ENCODE measurements around the gene SSR1.
"Not testable (repeated sequence)": the region's sequence is repeated elsewhere in the genome, so short reads cannot be mapped to it uniquely, and the experiment has no call there.

The SSR1 gene

DNA sequence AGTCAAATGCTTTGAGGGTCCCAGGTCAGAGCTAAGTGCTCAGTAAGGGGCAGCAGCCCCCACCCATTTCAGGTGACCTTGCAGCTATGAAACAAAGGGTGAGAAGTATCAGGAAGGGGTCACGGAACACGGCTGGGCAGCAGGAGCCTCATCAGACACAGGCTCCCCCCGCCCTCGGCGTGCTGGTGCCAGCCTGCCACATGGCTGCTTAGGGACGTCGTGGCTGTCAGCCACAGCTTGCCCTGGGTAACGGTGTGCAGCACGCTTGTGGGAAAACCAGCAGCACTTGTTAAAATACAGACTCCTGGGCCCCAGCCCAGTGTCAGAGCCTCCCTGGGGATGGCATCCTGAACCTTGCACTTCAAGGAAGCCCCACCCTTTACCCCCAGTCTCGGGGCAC, 39.3 kb downstream of the SSR1 start:
- DNase-seq: no peak

- no peak for DNase-seq
Observed at GRCh38 chr6:7271205-7271534, 41.8 kb downstream of the SSR1 start.

- DNase-seq: no peak
Observed at GRCh38 chr6:7270320-7271204, 42.4 kb downstream of the SSR1 start.

DNA sequence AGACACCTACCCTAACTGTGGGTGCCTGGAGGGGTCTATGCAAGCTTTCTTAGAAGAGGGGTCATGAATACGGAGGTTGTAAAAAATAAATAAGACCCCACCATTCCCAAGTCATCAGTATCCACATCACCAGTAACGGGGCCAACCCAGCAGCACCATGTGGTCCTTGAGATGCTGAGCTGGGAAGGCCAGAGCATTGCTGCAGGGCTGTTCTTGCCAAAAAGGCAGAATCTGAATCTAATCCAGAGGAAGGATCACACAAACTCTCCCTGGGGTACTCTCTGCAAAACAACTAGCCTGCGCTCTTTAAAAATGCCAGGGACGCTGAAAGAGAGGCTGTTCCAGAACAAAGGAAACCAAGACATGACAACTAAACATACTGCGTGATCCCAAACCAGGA, 43.2 kb downstream of the SSR1 start:
- DNase-seq: no peak

GRCh38 chr6:7268816-7269555, 44.0 kb downstream of the SSR1 start:
- no peak for DNase-seq

DNA sequence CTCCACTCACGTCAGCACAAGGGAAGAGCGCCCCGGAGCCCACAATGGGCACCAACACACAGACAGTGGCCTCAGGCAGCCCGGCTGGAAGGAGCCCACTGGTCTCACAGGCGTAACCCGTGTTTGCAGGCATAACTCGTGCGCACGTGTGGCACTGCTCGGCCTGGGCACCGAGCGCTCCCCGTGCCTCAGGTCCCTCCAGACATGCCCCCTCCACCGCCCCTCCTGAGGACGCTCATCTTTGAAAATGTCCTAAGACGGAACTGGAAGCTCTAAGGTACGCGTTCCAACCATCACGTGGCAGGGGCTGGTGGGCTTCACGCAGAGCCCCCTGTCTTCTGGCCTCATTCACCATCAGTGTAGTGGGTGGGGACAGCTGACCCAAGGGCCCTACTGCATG, 44.6 kb downstream of the SSR1 start:
- DNase-seq: no peak

GRCh38 chr6:7267466-7268091, 45.4 kb downstream of the SSR1 start:
- no peak for DNase-seq

DNA sequence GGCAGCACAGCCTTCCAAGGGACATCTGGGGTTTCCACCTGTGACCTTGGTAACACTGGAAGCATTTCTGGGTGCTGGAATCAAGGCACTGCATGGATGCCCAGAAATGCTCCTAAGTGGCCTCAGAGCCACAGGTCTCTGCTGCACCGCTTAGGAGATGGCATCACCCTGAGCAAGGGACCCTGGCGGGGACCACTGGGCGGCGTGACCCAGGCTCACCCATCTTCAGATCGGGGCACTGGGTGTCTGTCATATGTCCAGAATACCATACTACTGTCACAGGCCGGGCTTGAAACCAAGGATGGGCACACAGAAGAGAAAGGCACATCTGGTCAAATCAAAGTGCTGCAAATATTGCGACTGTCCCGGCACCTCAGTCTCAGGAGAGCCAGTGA, 45.9 kb downstream of the SSR1 start:
- DNase-seq: no peak

- not testable (repeated sequence) for DNase-seq
Observed at GRCh38 chr6:7265385-7265726, 47.6 kb downstream of the SSR1 start.

DNA sequence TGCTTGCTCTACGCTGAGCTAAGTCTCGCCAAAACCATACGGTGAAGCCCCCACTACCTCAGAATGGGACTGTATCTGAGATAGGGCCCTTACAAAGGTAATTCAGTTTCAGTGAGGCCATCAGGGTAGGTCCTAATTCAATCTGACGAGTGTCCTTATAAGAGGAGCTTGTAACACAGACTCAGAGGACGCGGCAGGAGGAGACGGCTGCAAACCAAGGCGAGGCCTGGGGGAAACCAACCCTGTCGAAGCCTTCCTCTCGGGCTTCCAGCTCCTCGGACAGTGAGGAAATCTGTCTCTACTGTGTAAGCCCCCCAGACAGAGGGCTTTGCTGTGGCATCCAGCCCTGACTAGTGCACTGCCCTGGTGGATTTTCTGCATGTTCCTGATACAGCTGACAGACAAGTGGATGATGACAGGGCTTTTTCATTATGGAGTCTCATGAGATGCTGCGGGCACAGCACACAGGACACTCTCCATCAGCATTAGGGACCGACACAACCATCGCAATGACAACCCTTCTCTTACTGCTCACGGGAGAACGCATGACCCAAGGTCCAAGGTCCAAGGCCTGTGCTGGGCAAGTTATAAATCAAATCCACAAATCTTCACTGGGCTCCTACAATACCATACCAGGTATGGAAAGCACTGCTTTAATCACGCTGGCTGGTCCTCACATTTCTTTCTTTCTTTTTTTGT, 48.2 kb downstream of the SSR1 start:
- DNase-seq: no peak

- DNase-seq: no peak
Observed at GRCh38 chr6:7264041-7264440, 49.0 kb downstream of the SSR1 start.

DNA sequence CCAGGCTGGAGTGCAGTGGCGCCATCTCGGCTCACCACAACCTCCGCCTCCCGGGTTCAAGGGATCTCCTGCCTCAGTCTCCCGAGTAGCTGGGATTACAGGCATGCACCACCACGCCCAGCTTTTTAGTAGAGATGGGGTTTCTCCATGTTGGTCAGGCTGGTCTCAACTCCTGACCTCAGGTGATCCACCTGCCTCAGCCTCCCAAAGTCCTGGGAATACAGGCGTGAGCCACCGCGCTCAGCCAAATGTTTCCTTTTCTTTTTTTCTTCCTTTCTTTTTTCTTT, 49.5 kb downstream of the SSR1 start:
- DNase-seq: not testable (repeated sequence)

GRCh38 chr6:7262746-7263518, 50.1 kb downstream of the SSR1 start:
- DNase-seq: no peak

DNA sequence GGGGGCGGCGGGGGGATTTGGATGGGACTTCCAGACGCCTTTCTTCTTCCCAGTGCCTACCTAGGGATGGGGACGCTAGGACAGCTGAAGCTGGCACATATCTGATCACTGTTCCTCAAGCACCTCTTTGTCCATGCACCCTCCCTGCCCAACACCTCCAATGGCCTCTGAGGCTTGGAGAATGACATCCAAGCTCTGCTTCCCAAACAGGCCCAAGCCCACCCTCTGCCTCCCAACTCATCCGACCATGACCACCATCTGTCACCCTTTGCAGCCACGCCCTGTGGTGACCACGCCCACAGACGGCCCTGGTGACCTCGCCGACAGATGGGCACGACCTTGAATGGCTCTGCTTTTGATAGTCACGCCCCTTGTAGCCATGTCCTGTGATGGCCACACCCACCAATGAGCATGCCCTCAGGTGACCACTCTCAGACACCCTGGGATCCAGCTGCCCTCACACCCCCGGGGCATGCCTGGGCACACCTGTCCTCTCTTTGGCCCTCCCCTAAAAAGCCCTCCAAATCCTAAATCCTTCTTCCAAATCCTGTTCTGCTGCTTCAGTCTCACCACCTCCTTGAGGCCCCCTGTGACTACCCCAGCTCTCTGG, 51.0 kb downstream of the SSR1 start:
- DNase-seq: no peak

GRCh38 chr6:7261032-7261841, 51.8 kb downstream of the SSR1 start:
- DNase-seq: peak; percentile 78

GRCh38 chr6:7260291-7261031, 52.5 kb downstream of the SSR1 start:
- no peak for DNase-seq

DNA sequence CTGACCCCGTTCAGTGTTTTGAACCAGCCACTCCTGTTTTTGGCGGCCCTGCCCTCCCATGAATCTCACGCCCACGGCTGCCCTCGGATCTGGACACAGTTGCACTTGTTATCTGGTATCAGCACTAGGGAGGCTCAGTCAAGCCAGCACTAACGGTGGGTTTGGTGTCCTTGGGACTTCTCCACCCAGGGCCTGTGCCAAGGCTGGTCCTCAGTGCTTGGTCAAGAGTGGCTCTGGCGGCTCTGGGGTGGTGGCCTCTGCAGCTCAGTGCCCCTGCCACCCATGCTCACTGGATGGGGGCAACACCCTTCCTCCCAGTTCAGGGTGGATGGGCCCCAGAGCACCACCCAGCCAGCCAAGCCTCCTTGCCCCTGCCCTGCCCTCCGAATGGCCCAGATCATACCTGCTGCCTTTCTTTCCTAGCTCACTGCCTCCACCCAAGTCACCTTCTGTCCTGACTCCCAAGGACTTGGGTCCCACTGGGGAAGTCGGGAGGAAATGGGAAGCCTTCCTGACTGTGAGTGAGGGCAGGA, 54.7 kb downstream of the SSR1 start:
- DNase-seq: no peak

DNA sequence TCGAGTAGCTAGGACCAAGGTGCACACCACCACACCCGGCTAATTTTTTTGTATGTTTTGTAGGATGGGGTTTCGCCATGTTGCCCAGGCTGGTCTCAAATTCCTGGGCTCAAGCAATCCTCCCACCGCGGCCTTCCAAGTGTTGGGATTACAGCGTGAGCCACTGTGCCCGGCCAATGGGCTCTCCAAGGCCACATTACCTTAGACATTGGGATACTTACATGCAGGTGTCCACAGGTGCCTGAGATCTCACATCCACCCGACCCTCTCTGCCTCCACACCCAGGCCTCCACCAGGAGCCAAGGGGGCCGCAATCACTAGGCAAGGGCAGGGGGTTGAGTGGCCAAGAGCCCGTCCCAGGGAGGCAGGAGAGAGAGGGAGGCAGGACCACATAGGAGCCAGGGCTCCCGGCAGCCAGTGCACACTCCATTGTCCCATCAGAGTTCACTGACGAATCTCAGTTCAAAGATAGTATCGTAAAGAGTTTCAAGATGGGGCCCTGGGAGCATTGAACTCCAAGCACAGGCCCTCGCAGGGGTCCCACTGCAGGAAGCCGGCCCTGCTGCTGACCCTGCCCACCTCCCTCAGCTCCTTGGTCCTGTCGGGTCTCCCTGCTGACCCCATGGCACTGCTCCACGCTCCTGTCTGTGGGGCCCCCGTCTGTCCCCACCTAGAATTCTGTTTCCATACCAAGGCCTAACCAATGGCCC, 55.3 kb downstream of the SSR1 start:
- no peak for DNase-seq

- no peak for DNase-seq
Observed at GRCh38 chr6:7256785-7257184, 56.2 kb downstream of the SSR1 start.

- no peak for DNase-seq
Observed at GRCh38 chr6:7255918-7256317, 57.1 kb downstream of the SSR1 start.

Measured in OCI-M1 (cell line).